Neuron (in vitro differentiated cells): ENCODE results near the gene NAGLU.

Experiments used
- H2AFZ ChIP-seq: one replicate; pipeline ENCODE4 v1.6.1; 2013; ENCODE audit warnings: low read depth, mild to moderate bottlenecking, inconsistent platforms, low read length, moderate library complexity
- H3K27me3 ChIP-seq: one replicate; pipeline ENCODE4 v1.6.1; 2013; ENCODE audit warnings: low read length; ENCODE audit not compliant: insufficient read depth
- H3K36me3 ChIP-seq: one replicate; pipeline ENCODE4 v1.6.1; 2013; ENCODE audit warnings: low read length; ENCODE audit not compliant: insufficient read depth
- H3K4me1 ChIP-seq: one replicate; pipeline ENCODE4 v1.6.1; 2013; ENCODE audit warnings: low read length; ENCODE audit not compliant: insufficient read depth
- H3K4me3 ChIP-seq: 2 replicates; pipeline ENCODE4 v1.5.1; 2013; ENCODE audit warnings: mild to moderate bottlenecking, low read length, moderate library complexity
- H3K9me3 ChIP-seq: one replicate; pipeline ENCODE4 v1.6.1; 2013; ENCODE audit warnings: low read length

NAGLU gene

GRCh38 chr17:42584880-42585279 is 48.8 kb downstream of the NAGLU start:
- Histone ChIP-seq H3K4me1 (no peaks in the 10 kb centered on the region), H3K36me3 (peaks cover 80% of the 10 kb centered on the region), H3K4me3 (no peak overlapping the region), H3K9me3 (no peaks in the 10 kb centered on the region), H3K27me3 (no peaks in the 10 kb centered on the region), H2AFZ (no peak overlapping the region)

GRCh38 chr17:42585353-42585752 is 49.3 kb downstream of the NAGLU start:
- no peaks in the 10 kb centered on the region for H3K9me3 ChIP-seq
- H3K36me3 ChIP-seq: peaks cover 80% of the 10 kb centered on the region
- no peaks in the 10 kb centered on the region for H3K27me3 ChIP-seq
- H3K4me3 ChIP-seq: no peak overlapping the region
- no peak overlapping the region for H2AFZ ChIP-seq
- H3K4me1 ChIP-seq: no peaks in the 10 kb centered on the region

- Histone ChIP-seq H3K36me3 (peaks cover 75% of the 10 kb centered on the region), H2AFZ (no peak overlapping the region), H3K4me1 (no peaks in the 10 kb centered on the region), H3K9me3 (no peaks in the 10 kb centered on the region), H3K27me3 (no peaks in the 10 kb centered on the region), H3K4me3 (no peak overlapping the region)
These were observed 50.6 kb downstream of the NAGLU start for GRCh38 chr17:42586514-42587230.

GRCh38 chr17:42590886-42591285 is 54.8 kb downstream of the NAGLU start:
- H3K36me3 ChIP-seq: peaks cover 46% of the 10 kb centered on the region
- H3K27me3 ChIP-seq: no peaks in the 10 kb centered on the region
- H2AFZ ChIP-seq: no peak overlapping the region
- H3K9me3 ChIP-seq: no peaks in the 10 kb centered on the region
- H3K4me3 ChIP-seq: no peak overlapping the region
- H3K4me1 ChIP-seq: no peaks in the 10 kb centered on the region

GRCh38 chr17:42591411-42591810 is 55.4 kb downstream of the NAGLU start:
- Histone ChIP-seq H3K4me1 (no peaks in the 10 kb centered on the region), H3K27me3 (no peaks in the 10 kb centered on the region), H3K36me3 (peaks cover 42% of the 10 kb centered on the region), H3K4me3 (no peak overlapping the region), H3K9me3 (no peaks in the 10 kb centered on the region), H2AFZ (no peak overlapping the region)
